Measurements from ENCODE around the gene CANT1.

- no peak for TF ChIP-seq POLR2A (IDR thresholded peaks at IDR 0.05)
- peak in 5 of 7 experiments; percentile 81 to 92 (median 85) for TF ChIP-seq CTCF (IDR thresholded peaks at IDR 0.05)
Measured at GRCh38 chr17:79042421-79043190, 33.0 kb upstream of the CANT1 start.

Measured in stomach (tissue), 4 donors.